HCT116 (cell line): ENCODE measurements around the gene PDZRN4. TPM values are rescaled to one million over a fixed set of nuclear protein-coding genes. Genes with fewer than 3 reads are reported as not detected.

ENCODE experiments used
- ATAC-seq: fragments of 200-7000 bp; cut with Tn5 transposase; 2 replicates; pipeline ENCODE4 v1.9.1; 2020; ENCODE audit warnings: mild to moderate bottlenecking, moderate library complexity
- BruUV-seq: library from RNA; stranded (reverse); fragments of 400-500 nt; replicated peaks from 2 replicates; lab custom pipeline; 2021; lab: Mats Ljungman, UMichigan
- CTCF ChIA-PET: fragments of 300-600 bp; sonication (Branson Sonifier 250); formaldehyde crosslinking; loops from one replicate; lab custom pipeline; 2021; ENCODE audit warnings: antibody characterized with exemption; lab: Charles Lee
- POLR2A ChIA-PET: fragments of 300-600, 350-600 bp; sonication (Branson Sonifier 250); formaldehyde crosslinking; loops from one replicate; lab custom pipeline; 2021; ENCODE audit warnings: antibody characterized with exemption; lab: Charles Lee
- RAD21 ChIA-PET, 2 experiments: fragments of 300-600 bp; sonication (Branson Sonifier 250); formaldehyde crosslinking; loops; one replicate each; lab custom pipeline; 2023; ENCODE audit warnings: low total read pairs in 2 of 2; ENCODE audit not compliant: uncharacterized antibody in 2 of 2, unreplicated experiment in 2 of 2, low non-redundant PET in 1 of 2; lab: Charles Lee
- DNase-seq: peaks from one replicate; pipeline ENCODE4 v3.0.0-alpha.2; 2010; ENCODE audit warnings: low read depth, low spot score
- H2AFZ ChIP-seq: fragments of 200-600 bp; shearing (Covaris generic), sonication (generic); 2 replicates; pipeline ENCODE4 v1.6.1; 2017; ENCODE audit warnings: low read depth, mixed run types, mixed read lengths, antibody characterized with exemption, low read length; ENCODE audit not compliant: poor library complexity, severe bottlenecking
- H3K27ac ChIP-seq: 2 replicates; pipeline ENCODE4 v1.5.1; 2012; ENCODE audit warnings: low read depth, low read length
- H3K27me3 ChIP-seq: fragments of 200-600 bp; sonication (generic); 2 replicates; pipeline ENCODE4 v1.6.1; 2016; ENCODE audit warnings: mixed run types, low read length, mixed read lengths; ENCODE audit not compliant: insufficient read depth
- H3K36me3 ChIP-seq, 2 experiments: fragments of 200-500 bp in 1 of 2; fragments of 200-600 bp in 1 of 2; sonication (Bioruptor generic) in 1 of 2; sonication (generic) in 1 of 2; 2 replicates each; pipeline versions ENCODE4 v1.5.1 to v1.6.1; 2014 to 2016; ENCODE audit warnings: low read length in 2 of 2, inconsistent platforms in 1 of 2, mixed read lengths in 1 of 2, mixed run types in 1 of 2; ENCODE audit not compliant: insufficient read depth in 2 of 2, control insufficient read depth in 1 of 2
- H3K4me1 ChIP-seq, 2 experiments: fragments of 200-600 bp in 1 of 2; sonication (generic) in 1 of 2; 2 replicates each; pipeline versions ENCODE4 v1.5.1 to v1.6.1; 2012 to 2017; ENCODE audit warnings: low read length in 2 of 2, inconsistent platforms in 1 of 2, mild to moderate bottlenecking in 1 of 2, mixed read lengths in 1 of 2, mixed run types in 1 of 2, moderate library complexity in 1 of 2; ENCODE audit not compliant: insufficient read depth in 2 of 2, control insufficient read depth in 1 of 2
- H3K4me2 ChIP-seq: fragments of 200-600 bp; sonication (generic); 2 replicates; pipeline ENCODE4 v1.6.1; 2017; ENCODE audit warnings: mixed run types, low read length, mixed read lengths
- H3K4me3 ChIP-seq, 2 experiments: fragments of 200-600 bp in 1 of 2; sonication (generic) in 1 of 2; replicated peaks in 1 of 2; 2 replicates each; pipeline ENCODE4 v1.5.1; 2011 to 2016; ENCODE audit warnings: low read length in 2 of 2, control low read depth in 1 of 2, low read depth in 1 of 2, mild to moderate bottlenecking in 1 of 2, mixed read lengths in 1 of 2, mixed run types in 1 of 2
- H3K79me2 ChIP-seq: fragments of 200-600 bp; sonication (generic); 2 replicates; pipeline ENCODE4 v1.6.1; 2017; ENCODE audit warnings: mild to moderate bottlenecking, mixed run types, low read length, moderate library complexity, mixed read lengths; ENCODE audit not compliant: insufficient read depth
- H3K9ac ChIP-seq: fragments of 200-600 bp; sonication (generic); 2 replicates; pipeline ENCODE4 v1.6.1; 2016; ENCODE audit warnings: low read length, mixed read lengths
- H3K9me2 ChIP-seq: fragments of 200-600 bp; sonication (generic), shearing (Covaris generic); 2 replicates; pipeline ENCODE4 v1.6.1; 2017; ENCODE audit warnings: mixed run types, mild to moderate bottlenecking, moderate library complexity; ENCODE audit not compliant: insufficient read depth
- H3K9me3 ChIP-seq, 2 experiments: fragments of 200-500 bp in 1 of 2; fragments of 200-600 bp in 1 of 2; sonication (Bioruptor generic) in 1 of 2; sonication (generic) in 1 of 2; 2 replicates each; pipeline ENCODE4 v1.6.1; 2014 to 2017; ENCODE audit warnings: low read length in 2 of 2, mixed read lengths in 2 of 2, inconsistent platforms in 1 of 2, low read depth in 1 of 2, mild to moderate bottlenecking in 1 of 2, mixed run types in 1 of 2, moderate library complexity in 1 of 2; ENCODE audit not compliant: control insufficient read depth in 1 of 2, insufficient read depth in 1 of 2
- H4K20me1 ChIP-seq: fragments of 200-600 bp; sonication (generic), shearing (Covaris generic); 2 replicates; pipeline ENCODE4 v1.6.1; 2017; ENCODE audit warnings: mixed run types, mild to moderate bottlenecking, moderate library complexity; ENCODE audit not compliant: insufficient read depth
- EGR1 ChIP-seq: IDR thresholded peaks from 2 replicates; pipeline ENCODE4 v1.6.1; 2012; ENCODE audit warnings: low read depth
- EZH2 ChIP-seq: fragments of 200-600 bp; sonication (generic); IDR thresholded peaks from 2 replicates; pipeline ENCODE4 v1.6.1; 2017; ENCODE audit warnings: antibody characterized with exemption, mixed run types
- JUND ChIP-seq: IDR thresholded peaks from 2 replicates; pipeline ENCODE4 v1.6.1; 2012
- POLR2A ChIP-seq: IDR thresholded peaks from 2 replicates; pipeline ENCODE4 v1.7.0; 2011; ENCODE audit warnings: borderline replicate concordance; ENCODE audit not compliant: insufficient read depth, insufficient read length; ENCODE audit errors: extremely low read depth
- POLR2AphosphoS5 ChIP-seq: IDR thresholded peaks from 2 replicates; pipeline ENCODE4 v1.6.1; 2011; ENCODE audit warnings: mild to moderate bottlenecking, low read depth, low read length, moderate library complexity
- TCF7L2 ChIP-seq: IDR thresholded peaks from 2 replicates; pipeline ENCODE4 v1.7.0; 2011; ENCODE audit warnings: borderline replicate concordance, inconsistent platforms; ENCODE audit not compliant: insufficient read depth, insufficient read length; ENCODE audit errors: extremely low read depth
- intact Hi-C: fragments of 100-400 bp; cut with micrococcal nuclease; formaldehyde crosslinking; loops from 2 replicates; pipeline ENCODE4 v1.10.0; 2022
- total RNA-seq: library from RNA; stranded (reverse); gene quantifications from one replicate; pipeline ENCODE4 v1.2.1, GENCODE V29; 2021; ENCODE audit not compliant: unreplicated experiment
- TF ChIP-seq, protein P1 (sequence below): IDR thresholded peaks from 2 replicates; pipeline ENCODE4 v1.6.1; 2012; ENCODE audit warnings: low read depth
- TF ChIP-seq, protein P2 (sequence below): IDR thresholded peaks from 2 replicates; pipeline ENCODE4 v1.6.1; 2012

The PDZRN4 gene
- total RNA-seq, 1 experiment from 2014 or later: not detected

DNA sequence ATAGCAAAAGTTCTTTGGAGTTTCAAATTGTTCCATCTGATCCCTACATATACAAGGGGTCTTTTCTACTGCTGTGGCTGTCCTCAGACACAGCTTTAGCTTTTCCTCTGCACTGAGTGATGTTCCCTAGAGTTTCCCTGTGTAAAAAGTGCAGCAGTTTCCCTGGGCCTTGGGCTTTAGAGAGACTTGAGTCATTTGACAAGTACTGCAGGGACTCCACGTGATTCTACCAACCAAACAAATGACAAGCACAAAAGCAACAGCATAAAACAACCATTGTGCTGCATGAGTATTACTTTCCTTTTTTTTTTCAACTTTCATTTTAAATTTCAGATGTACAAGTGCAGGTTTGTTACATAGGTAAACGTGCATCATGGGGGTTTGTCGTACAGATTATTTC, 272.8 kb downstream of the PDZRN4 start:
- intact Hi-C loops: no loop called here
- Histone ChIP-seq H3K27ac (no peak overlapping the region), H3K9me3 (no peaks in the 10 kb centered on the region), H4K20me1 (no peaks in the 10 kb centered on the region), H3K9ac (no peak overlapping the region), H3K4me2 (no peak overlapping the region), H2AFZ (no peak overlapping the region), H3K36me3 (no peaks in the 10 kb centered on the region), H3K4me1 (no peaks in the 10 kb centered on the region), H3K79me2 (no peaks in the 10 kb centered on the region), H3K9me2 (no peaks in the 10 kb centered on the region), H3K4me3 (no peak overlapping the region), H3K27me3 (no peaks in the 10 kb centered on the region)
- no peak for ATAC-seq
- no peak for DNase-seq
- TF ChIP-seq POLR2A: no peak
- TF ChIP-seq TCF7L2: no peak
- TF ChIP-seq, protein P1, sequence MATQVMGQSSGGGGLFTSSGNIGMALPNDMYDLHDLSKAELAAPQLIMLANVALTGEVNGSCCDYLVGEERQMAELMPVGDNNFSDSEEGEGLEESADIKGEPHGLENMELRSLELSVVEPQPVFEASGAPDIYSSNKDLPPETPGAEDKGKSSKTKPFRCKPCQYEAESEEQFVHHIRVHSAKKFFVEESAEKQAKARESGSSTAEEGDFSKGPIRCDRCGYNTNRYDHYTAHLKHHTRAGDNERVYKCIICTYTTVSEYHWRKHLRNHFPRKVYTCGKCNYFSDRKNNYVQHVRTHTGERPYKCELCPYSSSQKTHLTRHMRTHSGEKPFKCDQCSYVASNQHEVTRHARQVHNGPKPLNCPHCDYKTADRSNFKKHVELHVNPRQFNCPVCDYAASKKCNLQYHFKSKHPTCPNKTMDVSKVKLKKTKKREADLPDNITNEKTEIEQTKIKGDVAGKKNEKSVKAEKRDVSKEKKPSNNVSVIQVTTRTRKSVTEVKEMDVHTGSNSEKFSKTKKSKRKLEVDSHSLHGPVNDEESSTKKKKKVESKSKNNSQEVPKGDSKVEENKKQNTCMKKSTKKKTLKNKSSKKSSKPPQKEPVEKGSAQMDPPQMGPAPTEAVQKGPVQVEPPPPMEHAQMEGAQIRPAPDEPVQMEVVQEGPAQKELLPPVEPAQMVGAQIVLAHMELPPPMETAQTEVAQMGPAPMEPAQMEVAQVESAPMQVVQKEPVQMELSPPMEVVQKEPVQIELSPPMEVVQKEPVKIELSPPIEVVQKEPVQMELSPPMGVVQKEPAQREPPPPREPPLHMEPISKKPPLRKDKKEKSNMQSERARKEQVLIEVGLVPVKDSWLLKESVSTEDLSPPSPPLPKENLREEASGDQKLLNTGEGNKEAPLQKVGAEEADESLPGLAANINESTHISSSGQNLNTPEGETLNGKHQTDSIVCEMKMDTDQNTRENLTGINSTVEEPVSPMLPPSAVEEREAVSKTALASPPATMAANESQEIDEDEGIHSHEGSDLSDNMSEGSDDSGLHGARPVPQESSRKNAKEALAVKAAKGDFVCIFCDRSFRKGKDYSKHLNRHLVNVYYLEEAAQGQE: no peak
- POLR2A ChIA-PET: no interaction called here
- CTCF ChIA-PET: no interaction called here
- BruUV-seq: no TSS peak
- RAD21 ChIA-PET: no interaction called here

DNA sequence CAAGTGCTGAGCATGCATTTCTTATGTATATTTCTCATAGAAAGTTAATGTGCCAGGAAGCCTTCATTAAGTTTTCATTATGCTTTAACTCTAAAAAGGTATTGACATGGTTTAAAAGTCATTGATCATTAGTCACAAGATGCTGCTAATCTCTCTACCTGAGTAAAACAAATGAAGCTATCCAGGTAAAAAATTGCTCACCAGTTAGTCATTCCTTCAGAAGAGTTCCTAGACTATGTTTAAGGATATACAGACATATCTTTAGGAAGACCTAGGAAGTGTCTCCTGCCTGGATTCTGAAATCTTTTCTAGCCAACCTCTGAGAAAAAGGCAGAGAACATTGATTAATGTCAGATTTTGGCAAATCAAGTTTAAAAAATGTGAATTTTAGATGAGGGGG, 274.2 kb downstream of the PDZRN4 start:
- H3K9me3 ChIP-seq: no peaks in the 10 kb centered on the region
- no peak for DNase-seq
- POLR2A ChIA-PET: no interaction called here
- intact Hi-C loops: no loop called here
- H3K4me1 ChIP-seq: no peaks in the 10 kb centered on the region
- RAD21 ChIA-PET: no interaction called here
- ATAC-seq: no peak
- no peak overlapping the region for H3K4me3 ChIP-seq
- H3K79me2 ChIP-seq: no peaks in the 10 kb centered on the region
- no peaks in the 10 kb centered on the region for H3K36me3 ChIP-seq
- no peaks in the 10 kb centered on the region for H3K27me3 ChIP-seq
- CTCF ChIA-PET: no interaction called here
- H3K9ac ChIP-seq: no peak overlapping the region
- no peak overlapping the region for H3K27ac ChIP-seq
- no peak overlapping the region for H2AFZ ChIP-seq
- no peaks in the 10 kb centered on the region for H3K9me2 ChIP-seq
- BruUV-seq: no TSS peak
- no peak overlapping the region for H3K4me2 ChIP-seq
- TF ChIP-seq EGR1: no peak
- no peak for TF ChIP-seq JUND
- TF ChIP-seq, protein P2, sequence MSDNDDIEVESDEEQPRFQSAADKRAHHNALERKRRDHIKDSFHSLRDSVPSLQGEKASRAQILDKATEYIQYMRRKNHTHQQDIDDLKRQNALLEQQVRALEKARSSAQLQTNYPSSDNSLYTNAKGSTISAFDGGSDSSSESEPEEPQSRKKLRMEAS: no peak
- TF ChIP-seq POLR2AphosphoS5: no peak
- TF ChIP-seq EZH2: no peak
- TF ChIP-seq POLR2A: no peak
- no peaks in the 10 kb centered on the region for H4K20me1 ChIP-seq
